GM12864 (cell line): ENCODE results near the gene ANAPC2.

Experiments used
- DNase-seq: peaks from one replicate; pipeline ENCODE4 v3.0.0-alpha.2; 2011; ENCODE audit warnings: low read depth
- H3K4me3 ChIP-seq: 2 replicates; pipeline ENCODE4 v1.5.1; 2011; ENCODE audit warnings: mild to moderate bottlenecking, low read depth, low read length, control low read depth
- TF ChIP-seq, protein P1 (sequence below): IDR thresholded peaks from 2 replicates; pipeline ENCODE4 v1.5.1; 2011; ENCODE audit warnings: low read depth, mild to moderate bottlenecking, moderate library complexity, low read length, control low read depth, inconsistent platforms; ENCODE audit errors: missing control alignments

Gene ANAPC2, protein sequence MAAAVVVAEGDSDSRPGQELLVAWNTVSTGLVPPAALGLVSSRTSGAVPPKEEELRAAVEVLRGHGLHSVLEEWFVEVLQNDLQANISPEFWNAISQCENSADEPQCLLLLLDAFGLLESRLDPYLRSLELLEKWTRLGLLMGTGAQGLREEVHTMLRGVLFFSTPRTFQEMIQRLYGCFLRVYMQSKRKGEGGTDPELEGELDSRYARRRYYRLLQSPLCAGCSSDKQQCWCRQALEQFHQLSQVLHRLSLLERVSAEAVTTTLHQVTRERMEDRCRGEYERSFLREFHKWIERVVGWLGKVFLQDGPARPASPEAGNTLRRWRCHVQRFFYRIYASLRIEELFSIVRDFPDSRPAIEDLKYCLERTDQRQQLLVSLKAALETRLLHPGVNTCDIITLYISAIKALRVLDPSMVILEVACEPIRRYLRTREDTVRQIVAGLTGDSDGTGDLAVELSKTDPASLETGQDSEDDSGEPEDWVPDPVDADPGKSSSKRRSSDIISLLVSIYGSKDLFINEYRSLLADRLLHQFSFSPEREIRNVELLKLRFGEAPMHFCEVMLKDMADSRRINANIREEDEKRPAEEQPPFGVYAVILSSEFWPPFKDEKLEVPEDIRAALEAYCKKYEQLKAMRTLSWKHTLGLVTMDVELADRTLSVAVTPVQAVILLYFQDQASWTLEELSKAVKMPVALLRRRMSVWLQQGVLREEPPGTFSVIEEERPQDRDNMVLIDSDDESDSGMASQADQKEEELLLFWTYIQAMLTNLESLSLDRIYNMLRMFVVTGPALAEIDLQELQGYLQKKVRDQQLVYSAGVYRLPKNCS

DNA sequence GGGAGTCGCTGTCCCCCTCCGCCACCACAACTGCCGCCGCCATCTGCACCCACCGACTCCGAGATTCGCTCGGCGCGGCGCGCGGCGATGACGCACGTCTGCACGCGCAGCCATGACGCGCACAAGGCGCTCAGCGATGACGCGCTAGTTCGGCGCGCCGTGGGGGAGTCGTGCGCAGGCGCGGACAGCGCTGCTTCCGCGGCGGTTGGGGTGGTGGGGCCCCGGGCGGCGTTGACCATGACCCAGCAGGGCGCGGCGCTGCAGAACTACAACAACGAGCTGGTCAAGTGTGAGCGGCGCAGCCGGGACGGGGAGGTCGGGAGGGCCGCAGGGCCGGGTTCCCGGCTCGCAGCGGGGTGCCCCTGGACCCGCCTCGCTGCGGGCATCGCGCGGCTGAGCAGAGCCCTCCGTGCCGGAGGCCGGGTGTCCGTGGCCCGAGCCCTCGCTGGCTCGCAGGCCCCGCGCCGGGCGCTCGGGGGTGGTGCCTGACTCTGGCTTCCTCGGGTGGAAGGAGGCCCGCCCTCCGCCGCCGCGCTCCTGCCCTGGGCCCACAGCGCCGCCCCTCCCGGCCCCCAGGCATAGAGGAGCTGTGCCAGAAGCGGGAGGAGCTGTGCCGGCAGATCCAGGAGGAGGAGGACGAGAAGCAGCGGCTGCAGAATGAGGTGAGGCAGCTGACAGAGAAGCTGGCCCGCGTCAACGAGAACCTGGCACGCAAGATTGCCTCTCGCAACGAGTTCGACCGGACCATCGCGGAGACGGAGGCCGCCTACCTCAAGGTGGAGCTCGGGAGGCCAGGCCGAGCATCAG is at the start of gene ANAPC2, which contains the start of gene SSNA1:
TSS of gene ANAPC2 (minus strand) at position 71 of the 807 bp plus-strand sequence. CDS start at position 43, 28 bp downstream.
TSS of gene SSNA1 (plus strand) at position 187 of the 807 bp plus-strand sequence. CDS start at position 238, 51 bp downstream.
- peak within 1 kb of the TSS; percentile 99 for H3K4me3 ChIP-seq
- peak; percentile 81 for DNase-seq
- TF ChIP-seq, protein P1, sequence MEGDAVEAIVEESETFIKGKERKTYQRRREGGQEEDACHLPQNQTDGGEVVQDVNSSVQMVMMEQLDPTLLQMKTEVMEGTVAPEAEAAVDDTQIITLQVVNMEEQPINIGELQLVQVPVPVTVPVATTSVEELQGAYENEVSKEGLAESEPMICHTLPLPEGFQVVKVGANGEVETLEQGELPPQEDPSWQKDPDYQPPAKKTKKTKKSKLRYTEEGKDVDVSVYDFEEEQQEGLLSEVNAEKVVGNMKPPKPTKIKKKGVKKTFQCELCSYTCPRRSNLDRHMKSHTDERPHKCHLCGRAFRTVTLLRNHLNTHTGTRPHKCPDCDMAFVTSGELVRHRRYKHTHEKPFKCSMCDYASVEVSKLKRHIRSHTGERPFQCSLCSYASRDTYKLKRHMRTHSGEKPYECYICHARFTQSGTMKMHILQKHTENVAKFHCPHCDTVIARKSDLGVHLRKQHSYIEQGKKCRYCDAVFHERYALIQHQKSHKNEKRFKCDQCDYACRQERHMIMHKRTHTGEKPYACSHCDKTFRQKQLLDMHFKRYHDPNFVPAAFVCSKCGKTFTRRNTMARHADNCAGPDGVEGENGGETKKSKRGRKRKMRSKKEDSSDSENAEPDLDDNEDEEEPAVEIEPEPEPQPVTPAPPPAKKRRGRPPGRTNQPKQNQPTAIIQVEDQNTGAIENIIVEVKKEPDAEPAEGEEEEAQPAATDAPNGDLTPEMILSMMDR = peak; percentile 56

DNA sequence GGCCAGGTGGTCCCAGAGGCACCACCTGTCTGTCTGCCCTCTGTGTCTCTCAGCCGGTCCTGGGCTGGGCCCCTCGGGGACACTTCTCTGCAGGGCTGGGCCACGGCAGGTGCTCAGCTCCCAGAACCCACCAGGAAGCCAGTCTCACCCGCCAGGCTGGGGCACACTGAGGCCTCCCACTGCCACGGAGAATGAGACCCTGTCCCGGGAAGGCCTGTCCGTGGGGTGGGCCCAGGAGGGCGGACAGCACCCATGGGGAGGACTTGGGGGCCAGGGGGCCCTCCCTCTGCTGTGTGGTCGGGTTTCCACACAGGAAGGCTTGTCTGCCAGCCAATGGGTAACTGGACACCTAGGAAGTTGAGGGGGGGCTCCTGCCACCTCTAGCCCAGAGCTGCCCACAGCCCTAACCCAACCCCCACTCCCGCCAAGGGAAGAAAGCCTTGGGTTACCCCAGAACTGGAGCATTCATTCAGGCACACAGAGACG is 48.6 kb upstream of the ANAPC2 start:
- DNase-seq = no peak
- TF ChIP-seq, protein P1 = no peak
- H3K4me3 ChIP-seq = 0 out of 2 replicates have a peak overlapping the region, but pooled peaks have one; percentile 20

DNA sequence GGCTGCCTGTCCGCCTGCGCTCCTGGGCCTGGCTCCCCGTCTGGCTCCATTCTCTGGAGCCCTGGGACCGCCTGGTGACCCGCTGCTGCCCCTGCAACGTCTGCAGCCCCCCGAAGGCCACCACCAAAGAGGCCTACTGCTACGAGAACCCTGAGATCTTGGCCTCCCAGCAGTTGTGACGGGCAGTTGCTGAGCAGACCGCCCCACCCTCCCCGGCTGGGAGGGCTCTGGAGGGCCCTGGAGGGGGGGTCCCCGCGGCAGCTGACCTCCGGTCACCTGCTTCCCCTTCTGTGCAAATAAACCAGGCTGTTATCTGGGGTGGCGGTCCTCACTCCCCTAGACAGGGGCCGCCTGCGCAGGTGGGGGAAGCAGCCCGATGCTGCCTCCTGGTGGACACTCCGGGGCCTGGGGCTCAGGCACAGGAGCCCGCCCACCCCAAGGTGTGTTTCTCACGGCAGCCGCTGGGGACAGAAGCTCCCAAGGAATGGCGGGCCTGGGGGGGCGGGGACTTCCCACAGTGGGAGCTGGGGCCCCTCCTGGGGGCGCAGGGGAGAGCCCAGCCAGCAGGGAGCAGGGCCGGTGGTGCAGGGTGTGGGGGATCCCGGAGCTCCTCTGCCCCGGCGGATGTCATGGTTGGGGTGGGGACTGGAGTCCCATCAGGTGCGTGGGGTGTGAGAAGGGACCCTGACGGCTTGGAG is 48.0 kb upstream of the ANAPC2 start:
- peak; percentile 50 for DNase-seq
- 0 out of 2 replicates have a peak overlapping the region, but pooled peaks have one; percentile 20 for H3K4me3 ChIP-seq
- TF ChIP-seq, protein P1 = peak; percentile 94

DNA sequence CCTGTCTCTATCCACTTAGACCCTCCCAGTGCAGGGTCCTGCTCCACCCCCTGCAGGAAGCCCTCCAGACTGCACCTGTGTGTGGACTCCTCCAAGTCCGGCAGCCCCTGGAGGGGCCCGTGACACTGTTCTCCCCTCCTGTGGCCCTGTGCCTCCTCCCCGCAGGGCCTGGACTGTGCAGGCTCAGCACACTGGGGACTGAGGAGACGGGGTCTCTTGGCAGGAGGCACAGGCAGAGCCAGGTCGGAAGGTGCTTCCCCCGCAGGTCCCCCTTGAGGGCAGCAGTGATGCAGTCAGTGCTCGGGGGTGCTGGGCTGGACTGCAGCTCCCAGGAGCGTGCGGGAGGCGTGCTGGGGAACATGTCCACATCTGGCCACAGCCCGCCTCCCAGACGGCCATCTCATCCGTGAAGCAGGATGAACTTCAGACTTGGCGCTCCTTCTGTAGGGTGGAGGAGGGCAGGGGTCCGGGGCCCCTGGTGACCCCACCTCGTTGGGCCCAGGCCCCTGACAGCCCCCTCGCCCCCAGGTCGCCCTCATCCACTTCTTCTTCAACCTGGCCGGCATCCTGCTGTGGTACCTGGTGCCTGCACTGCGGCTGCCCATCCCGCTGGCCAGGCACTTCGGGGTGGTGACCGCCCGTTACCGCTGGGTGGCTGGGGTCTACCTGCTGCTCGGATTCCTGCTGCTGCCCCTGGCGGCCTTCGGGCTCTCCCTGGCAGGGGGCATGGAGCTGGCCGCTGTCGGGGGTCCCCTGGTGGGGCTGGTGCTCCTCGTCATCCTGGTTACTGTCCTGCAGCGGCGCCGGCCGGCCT is 47.3 kb upstream of the ANAPC2 start:
- no peak overlapping the region for H3K4me3 ChIP-seq
- DNase-seq = no peak
- TF ChIP-seq, protein P1 = peak; percentile 19

DNA sequence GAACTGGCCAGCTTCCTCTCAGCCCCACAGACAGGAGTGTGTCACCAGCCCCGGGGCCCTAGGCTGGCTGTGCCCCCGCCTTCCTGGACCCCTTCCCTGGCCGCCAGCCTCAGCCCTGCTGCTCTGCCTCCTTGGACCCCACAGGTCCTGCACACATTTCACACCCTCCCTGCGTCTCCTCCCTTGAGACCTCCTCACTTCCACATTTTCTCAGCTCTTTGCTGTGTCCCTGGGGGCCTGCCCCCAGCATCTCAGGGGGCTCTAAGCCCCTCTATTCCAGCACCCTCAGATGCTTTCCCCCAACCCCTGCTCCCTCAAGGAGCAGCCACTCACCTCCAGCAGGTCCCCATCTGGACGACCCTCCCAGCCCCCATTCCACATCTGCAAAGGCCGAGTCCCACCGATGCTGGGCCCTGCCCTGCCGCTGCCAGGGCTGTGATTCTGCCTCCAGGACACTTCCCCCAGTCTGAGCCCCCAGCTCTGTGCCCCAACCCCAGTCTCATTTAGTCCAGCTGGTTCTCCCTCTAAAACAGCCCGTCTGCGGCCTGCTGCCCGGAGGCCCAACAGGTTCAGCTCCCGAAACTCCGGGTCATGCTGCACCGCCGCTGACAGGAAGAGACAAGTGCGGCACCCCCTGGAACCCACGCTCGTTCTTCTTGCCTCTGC is 46.5 kb upstream of the ANAPC2 start:
- TF ChIP-seq, protein P1 = no peak
- no peak for DNase-seq
- no peak overlapping the region for H3K4me3 ChIP-seq
